H9 (cell line): Measurements from ENCODE around the gene ZNF283. TPM values are rescaled to one million over a fixed set of nuclear protein-coding genes. Genes with fewer than 3 reads are reported as not detected.

Experiments used
- DNase-seq: peaks from one replicate; pipeline ENCODE4 v3.0.0-alpha.2; 2017
- H2AFZ ChIP-seq: one replicate; pipeline ENCODE4 v1.6.1; 2013; ENCODE audit warnings: mild to moderate bottlenecking, low read length, control low read depth, moderate library complexity
- H2AK5ac ChIP-seq: 2 replicates; pipeline ENCODE4 v1.6.1; 2013; ENCODE audit warnings: low read length, control low read depth, mixed read lengths; ENCODE audit not compliant: insufficient read length
- H2BK120ac ChIP-seq: one replicate; pipeline ENCODE4 v1.6.1; 2013; ENCODE audit warnings: low read depth, mild to moderate bottlenecking, low read length, control low read depth, inconsistent platforms; ENCODE audit not compliant: poor library complexity, severe bottlenecking
- H2BK12ac ChIP-seq: 2 replicates; pipeline ENCODE4 v1.6.1; 2013; ENCODE audit warnings: low read length, control low read depth, mixed read lengths, low read depth; ENCODE audit not compliant: insufficient read length
- H2BK15ac ChIP-seq: 2 replicates; pipeline ENCODE4 v1.6.1; 2013; ENCODE audit warnings: low read depth, low read length, control low read depth
- H2BK20ac ChIP-seq: one replicate; pipeline ENCODE4 v1.6.1; 2013; ENCODE audit warnings: low read depth, mild to moderate bottlenecking, low read length, control low read depth, inconsistent platforms; ENCODE audit not compliant: poor library complexity, severe bottlenecking
- H2BK5ac ChIP-seq: 2 replicates; pipeline ENCODE4 v1.6.1; 2013; ENCODE audit warnings: low read length, control low read depth, mixed read lengths; ENCODE audit not compliant: insufficient read length
- H3K14ac ChIP-seq: 2 replicates; pipeline ENCODE4 v1.6.1; 2013; ENCODE audit warnings: low read length, control low read depth; ENCODE audit not compliant: insufficient read depth
- H3K18ac ChIP-seq: 2 replicates; pipeline ENCODE4 v1.6.1; 2013; ENCODE audit warnings: low read depth, mild to moderate bottlenecking, mixed read lengths, low read length, control low read depth; ENCODE audit not compliant: insufficient read length
- H3K23ac ChIP-seq: 2 replicates; pipeline ENCODE4 v1.6.1; 2013; ENCODE audit warnings: low read length, control low read depth, mixed read lengths, low read depth; ENCODE audit not compliant: insufficient read length
- H3K23me2 ChIP-seq: 2 replicates; pipeline ENCODE4 v1.6.1; 2013; ENCODE audit warnings: low read depth, mild to moderate bottlenecking, mixed read lengths, low read length, control low read depth; ENCODE audit not compliant: insufficient read length, poor library complexity, severe bottlenecking
- H3K27ac ChIP-seq: 2 replicates; pipeline ENCODE4 v1.5.1; 2013; ENCODE audit warnings: low read length, control low read depth, mixed read lengths, low read depth; ENCODE audit not compliant: insufficient read length
- H3K27me3 ChIP-seq: 2 replicates; pipeline ENCODE4 v1.6.1; 2013; ENCODE audit warnings: low read length, control low read depth, inconsistent platforms; ENCODE audit not compliant: insufficient read depth
- H3K4ac ChIP-seq: 2 replicates; pipeline ENCODE4 v1.6.1; 2013; ENCODE audit warnings: low read depth, mild to moderate bottlenecking, control low read depth, inconsistent platforms, low read length, moderate library complexity
- H3K4me1 ChIP-seq: 2 replicates; pipeline ENCODE4 v1.6.1; 2013; ENCODE audit warnings: low read length, control low read depth, inconsistent platforms; ENCODE audit not compliant: insufficient read depth
- H3K4me2 ChIP-seq: 2 replicates; pipeline ENCODE4 v1.6.1; 2013; ENCODE audit warnings: low read length, control low read depth, mixed read lengths; ENCODE audit not compliant: insufficient read length, insufficient read depth
- H3K56ac ChIP-seq: 2 replicates; pipeline ENCODE4 v1.6.1; 2013; ENCODE audit warnings: low read depth, mild to moderate bottlenecking, mixed read lengths, low read length, control low read depth; ENCODE audit not compliant: insufficient read length
- H3K79me1 ChIP-seq: 2 replicates; pipeline ENCODE4 v1.6.1; 2013; ENCODE audit warnings: low read depth, mild to moderate bottlenecking, moderate library complexity, low read length, control low read depth, inconsistent platforms; ENCODE audit not compliant: insufficient read depth, poor library complexity, severe bottlenecking
- H3K79me2 ChIP-seq: 2 replicates; pipeline ENCODE4 v1.6.1; 2013; ENCODE audit warnings: low read length, control low read depth, inconsistent platforms; ENCODE audit not compliant: insufficient read depth
- H3K9ac ChIP-seq: 2 replicates; pipeline ENCODE4 v1.6.1; 2013; ENCODE audit warnings: low read length, control low read depth, mixed read lengths; ENCODE audit not compliant: insufficient read length; ENCODE audit errors: extremely low read depth
- H3K9me3 ChIP-seq: one replicate; pipeline ENCODE4 v1.6.1; 2013; ENCODE audit warnings: low read depth, low read length, inconsistent platforms; ENCODE audit not compliant: control insufficient read depth
- H3T11ph ChIP-seq: one replicate; pipeline ENCODE4 v1.6.1; 2013; ENCODE audit warnings: mild to moderate bottlenecking, low read length, control low read depth, inconsistent platforms
- H4K20me1 ChIP-seq: one replicate; pipeline ENCODE4 v1.6.1; 2013; ENCODE audit not compliant: control insufficient read depth, insufficient read length, insufficient read depth
- H4K5ac ChIP-seq: 2 replicates; pipeline ENCODE4 v1.6.1; 2013; ENCODE audit warnings: low read depth, mild to moderate bottlenecking, mixed read lengths, low read length, control low read depth; ENCODE audit not compliant: insufficient read length
- H4K8ac ChIP-seq: replicated peaks from 2 replicates; pipeline ENCODE4 v1.6.1; 2013; ENCODE audit warnings: low read length, control low read depth, mixed read lengths, low read depth; ENCODE audit not compliant: insufficient read length
- H4K91ac ChIP-seq: 2 replicates; pipeline ENCODE4 v1.6.1; 2013; ENCODE audit warnings: low read depth, mild to moderate bottlenecking, moderate library complexity, mixed read lengths, low read length, control low read depth; ENCODE audit not compliant: insufficient read length
- H3K27ac Mint-ChIP-seq, 3 experiments: 2 replicates in 2 of 3; 3 replicates in 1 of 3; pipeline ENCODE4 v1.8.0; 2020 to 2021; ENCODE audit warnings: mixed read lengths in 3 of 3, mild to moderate bottlenecking in 1 of 3, moderate library complexity in 1 of 3
- H3K27me3 Mint-ChIP-seq: 2 replicates; pipeline ENCODE4 v1.8.0; 2021; ENCODE audit warnings: low read depth, mild to moderate bottlenecking, moderate library complexity, mixed read lengths
- H3K36me3 Mint-ChIP-seq, 3 experiments: 2 replicates in 2 of 3; 3 replicates in 1 of 3; pipeline ENCODE4 v1.8.0; 2020 to 2021; ENCODE audit warnings: low read depth in 3 of 3, mixed read lengths in 3 of 3; ENCODE audit not compliant: insufficient read depth in 1 of 3
- H3K4me1 Mint-ChIP-seq, 2 experiments: 2 replicates each; pipeline ENCODE4 v1.8.0; 2020; ENCODE audit warnings: mixed read lengths in 2 of 2
- H3K4me3 Mint-ChIP-seq, 2 experiments: 2 replicates in 1 of 2; 3 replicates in 1 of 2; pipeline ENCODE4 v1.8.0; 2020 to 2021; ENCODE audit warnings: mild to moderate bottlenecking in 2 of 2, mixed read lengths in 2 of 2, moderate library complexity in 1 of 2
- H3K9me3 Mint-ChIP-seq, 2 experiments: 2 replicates in 1 of 2; 3 replicates in 1 of 2; pipeline ENCODE4 v1.8.0; 2020; ENCODE audit warnings: mild to moderate bottlenecking in 2 of 2, mixed read lengths in 2 of 2, moderate library complexity in 1 of 2
- WGBS: extraction: QIAGEN DNeasy Blood & Tissue Kit; methylation state at CpG from one replicate; pipeline ENCODE4 v1.1.7; 2013; ENCODE audit warnings: missing lambda C conversion rate, low lambda C conversion rate, mixed read lengths; ENCODE audit not compliant: insufficient read length; ENCODE audit errors: extremely low coverage; 5-methylcytosine and 5-hydroxymethylcytosine counted together
- total RNA-seq: library from RNA; stranded (reverse); gene quantifications from 2 replicates; pipeline ENCODE4 v1.2.1, GENCODE V29; 2021
- TF ChIP-seq, protein P1 (sequence below): fragments of 200-600 bp; sonication (generic); conservative IDR thresholded peaks from 3 replicates; pipeline ENCODE4 v1.8.0; 2021; ENCODE audit warnings: antibody characterized with exemption, mild to moderate bottlenecking

Gene ZNF283
- total RNA-seq, 1 experiment from 2014 or later: 10.4 TPM

DNA sequence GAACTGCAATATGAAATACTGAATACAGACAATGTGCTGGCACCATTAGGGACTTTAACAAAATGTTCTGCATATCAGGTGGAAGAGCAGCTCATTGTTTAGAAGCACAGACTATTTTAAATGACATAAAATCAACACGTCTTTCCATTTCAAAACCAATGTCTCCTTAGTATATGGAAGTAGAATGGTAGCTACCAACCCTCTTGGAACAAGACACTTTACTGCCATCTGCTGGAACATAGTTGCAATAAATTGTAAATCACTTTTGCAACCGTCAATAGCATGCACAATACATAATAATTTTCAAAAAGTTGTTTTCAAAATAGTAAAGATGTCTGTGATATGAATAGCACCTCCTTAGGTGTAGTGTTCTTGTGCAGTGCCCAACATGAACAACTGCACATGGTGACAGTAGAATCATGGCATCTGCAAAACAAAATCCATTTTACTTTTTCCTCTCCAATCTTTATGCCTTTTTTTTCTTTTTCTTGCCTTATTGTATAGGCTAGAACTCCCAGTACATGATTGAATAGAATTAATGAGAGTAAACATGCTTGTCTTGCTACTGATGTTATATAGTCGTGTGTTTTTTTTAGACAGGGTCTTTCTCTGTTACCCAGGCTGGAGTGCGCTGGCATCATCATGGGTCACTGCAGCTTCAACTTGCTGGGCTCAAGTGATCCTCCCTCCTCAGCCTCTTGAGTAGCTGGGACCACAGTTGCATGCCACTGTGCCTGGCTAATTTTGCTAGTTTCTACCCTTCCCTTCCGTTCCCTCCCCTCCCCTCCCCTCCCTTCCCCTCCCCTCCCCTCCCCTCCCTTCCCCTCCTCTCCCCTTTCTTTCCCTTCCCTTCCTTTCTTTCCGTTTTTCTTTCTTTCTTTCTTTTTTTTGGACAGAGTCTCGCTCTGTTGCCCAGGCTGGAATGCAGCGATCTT lies 17.1 kb upstream of the ZNF283 start:
- no peak overlapping the region for H2BK5ac ChIP-seq

More for the DNA sequence above, 17.1 kb upstream of the ZNF283 start:
- H3K4me1 Mint-ChIP-seq: peaks cover 0 to 2% of the 10 kb centered on the region in 2 experiments; a peak in 2 of 4 replicates
- Histone ChIP-seq H2AK5ac (no peak overlapping the region), H3K23me2 (no peaks in the 10 kb centered on the region), H2AFZ (no peak overlapping the region), H3K18ac (no peak overlapping the region), H2BK20ac (no peak overlapping the region), H3T11ph (no peak overlapping the region), H3K79me2 (no peaks in the 10 kb centered on the region), H3K9me3 (no peaks in the 10 kb centered on the region), H3K4ac (no peak overlapping the region), H3K27me3 (no peaks in the 10 kb centered on the region), H3K4me2 (no peak overlapping the region), H3K14ac (no peak overlapping the region), H3K27ac (no peak overlapping the region), H2BK15ac (no peak overlapping the region), H3K79me1 (no peaks in the 10 kb centered on the region), H2BK12ac (no peak overlapping the region), H4K91ac (no peak overlapping the region), H3K9ac (no peak overlapping the region), H3K4me1 (no peaks in the 10 kb centered on the region), H4K8ac (no peak overlapping the region), H3K23ac (no peak overlapping the region), H4K20me1 (no peaks in the 10 kb centered on the region), H2BK120ac (no peak overlapping the region), H4K5ac (no peak overlapping the region), H3K56ac (no peak overlapping the region)
- no peak overlapping the region for H3K27ac Mint-ChIP-seq
- H3K36me3 Mint-ChIP-seq: no peaks in the 10 kb centered on the region
- peaks cover 31% of the 10 kb centered on the region for H3K27me3 Mint-ChIP-seq
- no CpG with 5 or more reads among the region's 8 CpGs for WGBS
- no peak for DNase-seq
- TF ChIP-seq, protein P1, sequence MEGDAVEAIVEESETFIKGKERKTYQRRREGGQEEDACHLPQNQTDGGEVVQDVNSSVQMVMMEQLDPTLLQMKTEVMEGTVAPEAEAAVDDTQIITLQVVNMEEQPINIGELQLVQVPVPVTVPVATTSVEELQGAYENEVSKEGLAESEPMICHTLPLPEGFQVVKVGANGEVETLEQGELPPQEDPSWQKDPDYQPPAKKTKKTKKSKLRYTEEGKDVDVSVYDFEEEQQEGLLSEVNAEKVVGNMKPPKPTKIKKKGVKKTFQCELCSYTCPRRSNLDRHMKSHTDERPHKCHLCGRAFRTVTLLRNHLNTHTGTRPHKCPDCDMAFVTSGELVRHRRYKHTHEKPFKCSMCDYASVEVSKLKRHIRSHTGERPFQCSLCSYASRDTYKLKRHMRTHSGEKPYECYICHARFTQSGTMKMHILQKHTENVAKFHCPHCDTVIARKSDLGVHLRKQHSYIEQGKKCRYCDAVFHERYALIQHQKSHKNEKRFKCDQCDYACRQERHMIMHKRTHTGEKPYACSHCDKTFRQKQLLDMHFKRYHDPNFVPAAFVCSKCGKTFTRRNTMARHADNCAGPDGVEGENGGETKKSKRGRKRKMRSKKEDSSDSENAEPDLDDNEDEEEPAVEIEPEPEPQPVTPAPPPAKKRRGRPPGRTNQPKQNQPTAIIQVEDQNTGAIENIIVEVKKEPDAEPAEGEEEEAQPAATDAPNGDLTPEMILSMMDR: peak; percentile 74
- H3K4me3 Mint-ChIP-seq: no peak overlapping the region
- H3K9me3 Mint-ChIP-seq: peaks cover 0 to 5% of the 10 kb centered on the region in 2 experiments; a peak in 3 of 5 replicates
